Measurements from ENCODE around the gene FSCN2. TPM values are rescaled to one million over a fixed set of nuclear protein-coding genes. Genes with fewer than 3 reads are reported as not detected.

FSCN2 gene
- total RNA-seq, 2 experiments from 2014 or later, result 1.6 to 6.7 TPM

DNA sequence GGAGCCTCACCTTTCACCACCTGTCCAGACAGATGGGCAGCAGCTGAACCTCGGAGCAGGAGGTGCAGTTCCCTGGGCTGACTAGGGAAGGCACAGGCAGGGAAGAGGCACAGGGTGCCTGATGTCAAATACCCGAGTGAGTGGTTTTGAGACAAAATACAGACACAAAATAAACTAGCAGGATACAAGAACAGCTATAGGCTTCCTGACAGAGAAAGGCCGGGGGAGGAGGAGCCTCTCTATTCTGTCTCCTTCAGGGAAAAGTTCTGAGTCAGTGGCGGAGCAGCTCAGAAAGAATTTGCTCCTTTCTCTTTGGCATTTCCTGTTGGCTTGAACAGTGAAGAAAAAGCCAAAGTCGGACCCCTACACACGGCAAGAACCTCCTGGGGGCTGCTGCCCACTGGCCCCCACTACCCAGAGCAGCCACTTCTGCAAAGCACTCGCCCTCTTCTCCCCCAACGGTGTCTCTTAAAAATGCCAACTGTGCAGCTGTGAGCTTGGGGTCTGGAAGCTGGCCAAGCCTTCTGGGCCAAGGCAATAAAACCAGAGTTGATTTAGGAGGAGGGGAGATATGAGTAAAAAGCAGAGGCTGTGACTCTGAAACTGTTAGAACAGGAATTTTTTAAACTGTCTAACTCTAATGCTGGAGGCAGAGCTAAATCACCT, 38.4 kb downstream of the FSCN2 start:
- H3K9me2 ChIP-seq (ENCODE audit: insufficient read depth, low read length), result no peaks in the 10 kb centered on the region
- no peak for DNase-seq (ENCODE audit: low spot score)
- H3K36me3 ChIP-seq (ENCODE audit: insufficient read depth, low read length), result peaks cover 96% of the 10 kb centered on the region
- H2AFZ ChIP-seq (ENCODE audit: low read length), result no peak overlapping the region
- H3K4me3 ChIP-seq (ENCODE audit: low read depth, low read length, poor library complexity, severe bottlenecking), result no peak overlapping the region
- TF ChIP-seq, protein P1, sequence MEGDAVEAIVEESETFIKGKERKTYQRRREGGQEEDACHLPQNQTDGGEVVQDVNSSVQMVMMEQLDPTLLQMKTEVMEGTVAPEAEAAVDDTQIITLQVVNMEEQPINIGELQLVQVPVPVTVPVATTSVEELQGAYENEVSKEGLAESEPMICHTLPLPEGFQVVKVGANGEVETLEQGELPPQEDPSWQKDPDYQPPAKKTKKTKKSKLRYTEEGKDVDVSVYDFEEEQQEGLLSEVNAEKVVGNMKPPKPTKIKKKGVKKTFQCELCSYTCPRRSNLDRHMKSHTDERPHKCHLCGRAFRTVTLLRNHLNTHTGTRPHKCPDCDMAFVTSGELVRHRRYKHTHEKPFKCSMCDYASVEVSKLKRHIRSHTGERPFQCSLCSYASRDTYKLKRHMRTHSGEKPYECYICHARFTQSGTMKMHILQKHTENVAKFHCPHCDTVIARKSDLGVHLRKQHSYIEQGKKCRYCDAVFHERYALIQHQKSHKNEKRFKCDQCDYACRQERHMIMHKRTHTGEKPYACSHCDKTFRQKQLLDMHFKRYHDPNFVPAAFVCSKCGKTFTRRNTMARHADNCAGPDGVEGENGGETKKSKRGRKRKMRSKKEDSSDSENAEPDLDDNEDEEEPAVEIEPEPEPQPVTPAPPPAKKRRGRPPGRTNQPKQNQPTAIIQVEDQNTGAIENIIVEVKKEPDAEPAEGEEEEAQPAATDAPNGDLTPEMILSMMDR (conservative IDR thresholded peaks at IDR 0.05; ENCODE audit: low read length), result no peak
- TF ChIP-seq EZH2phosphoT487 (IDR thresholded peaks at IDR 0.05; ENCODE audit: borderline replicate concordance, low read depth, low read length), result no peak
- no peaks in the 10 kb centered on the region for H4K20me1 ChIP-seq (ENCODE audit: insufficient read depth, low read length)
- BruUV-seq (replicated peaks), result no TSS peak
- H3K9me3 ChIP-seq (ENCODE audit: low read length), result no peaks in the 10 kb centered on the region
- intact Hi-C loops (cut with micrococcal nuclease; ENCODE audit: unreplicated experiment), result no loop called here
- H3K27ac ChIP-seq (ENCODE audit: low read depth, low read length, poor library complexity, severe bottlenecking), result no peak overlapping the region
- CTCF ChIA-PET (ENCODE audit: unreplicated experiment), result no interaction called here
- no peaks in the 10 kb centered on the region for H3K79me2 ChIP-seq (ENCODE audit: insufficient read depth, low read depth, low read length)
- H3K4me1 ChIP-seq (ENCODE audit: insufficient read depth, low read length, poor library complexity, severe bottlenecking), result no peaks in the 10 kb centered on the region
- POLR2A ChIA-PET, result no interaction called here
- no peak overlapping the region for H3K4me2 ChIP-seq (ENCODE audit: low read length)

DNA sequence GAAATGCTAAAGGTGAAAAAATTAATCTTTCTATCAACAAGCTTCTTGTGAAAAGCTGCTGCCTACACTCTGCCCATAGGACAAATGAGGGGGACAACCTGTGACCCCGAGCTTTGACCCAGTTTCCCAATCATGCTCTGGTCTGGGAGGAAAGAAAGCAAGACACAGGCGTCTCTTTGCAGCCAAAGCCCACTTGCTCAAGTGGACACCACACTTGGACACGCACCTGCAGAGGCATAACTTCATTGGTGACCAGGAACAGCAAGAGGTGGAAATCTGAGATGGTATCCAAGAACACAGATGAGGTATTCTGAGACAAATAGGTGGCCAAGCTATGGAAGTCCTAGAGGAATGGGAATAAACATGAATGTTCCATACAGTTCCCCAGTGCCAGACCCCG, 39.0 kb downstream of the FSCN2 start:
- no TSS peak for BruUV-seq (replicated peaks)
- Histone ChIP-seq H3K79me2 (ENCODE audit: insufficient read depth, low read depth, low read length) (no peaks in the 10 kb centered on the region), H3K36me3 (ENCODE audit: insufficient read depth, low read length) (peaks cover 93% of the 10 kb centered on the region), H2AFZ (ENCODE audit: low read length) (no peak overlapping the region), H3K4me3 (ENCODE audit: low read depth, low read length, poor library complexity, severe bottlenecking) (no peak overlapping the region), H3K9me3 (ENCODE audit: low read length) (no peaks in the 10 kb centered on the region), H3K4me2 (ENCODE audit: low read length) (no peak overlapping the region), H3K9me2 (ENCODE audit: insufficient read depth, low read length) (no peaks in the 10 kb centered on the region), H3K4me1 (ENCODE audit: insufficient read depth, low read length, poor library complexity, severe bottlenecking) (no peaks in the 10 kb centered on the region), H4K20me1 (ENCODE audit: insufficient read depth, low read length) (no peaks in the 10 kb centered on the region), H3K27ac (ENCODE audit: low read depth, low read length, poor library complexity, severe bottlenecking) (no peak overlapping the region)
- ChIA-PET CTCF (ENCODE audit: unreplicated experiment) (no interaction called here), POLR2A (no interaction called here)
- no peak for DNase-seq (ENCODE audit: low spot score)
- intact Hi-C loops (cut with micrococcal nuclease; ENCODE audit: unreplicated experiment), result no loop called here
- TF ChIP-seq, protein P1 (conservative IDR thresholded peaks at IDR 0.05; ENCODE audit: low read length), result no peak
- no peak for TF ChIP-seq EZH2phosphoT487 (IDR thresholded peaks at IDR 0.05; ENCODE audit: borderline replicate concordance, low read depth, low read length)

DNA sequence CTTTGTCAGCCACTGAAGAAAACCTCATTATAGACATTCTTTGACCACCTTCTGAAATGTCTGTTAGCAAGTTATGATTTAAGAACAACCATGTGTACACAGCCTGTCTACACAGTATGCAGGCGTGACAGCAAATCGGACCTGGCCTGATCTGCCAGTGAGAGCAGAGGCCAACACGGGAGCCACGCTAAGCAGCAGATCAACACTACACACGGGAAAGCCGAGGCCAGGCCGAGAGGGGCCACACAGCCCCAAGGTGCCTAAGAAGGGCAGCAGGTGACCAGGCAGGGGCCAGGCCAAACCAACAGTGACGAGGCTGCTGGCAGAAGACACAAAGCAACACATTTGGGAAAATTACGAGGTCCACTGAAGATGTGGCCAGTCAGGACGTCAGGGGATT, 40.2 kb downstream of the FSCN2 start:
- H3K4me3 ChIP-seq (ENCODE audit: low read depth, low read length, poor library complexity, severe bottlenecking), result no peak overlapping the region
- no peak for DNase-seq (ENCODE audit: low spot score)
- no peaks in the 10 kb centered on the region for H3K79me2 ChIP-seq (ENCODE audit: insufficient read depth, low read depth, low read length)
- no peak overlapping the region for H2AFZ ChIP-seq (ENCODE audit: low read length)
- no peak overlapping the region for H3K4me2 ChIP-seq (ENCODE audit: low read length)
- ChIA-PET POLR2A (interaction anchor here (1.2 kb wide), 1 partner anchor 14 kb away, joined by 3 read pairs; no protein-coding TSS in a partner anchor), CTCF (ENCODE audit: unreplicated experiment) (no interaction called here)
- intact Hi-C loops (cut with micrococcal nuclease; ENCODE audit: unreplicated experiment), result no loop called here
- H3K27ac ChIP-seq (ENCODE audit: low read depth, low read length, poor library complexity, severe bottlenecking), result no peak overlapping the region
- H3K4me1 ChIP-seq (ENCODE audit: insufficient read depth, low read length, poor library complexity, severe bottlenecking), result no peaks in the 10 kb centered on the region
- no peaks in the 10 kb centered on the region for H4K20me1 ChIP-seq (ENCODE audit: insufficient read depth, low read length)
- H3K36me3 ChIP-seq (ENCODE audit: insufficient read depth, low read length), result peaks cover 89% of the 10 kb centered on the region
- no TSS peak for BruUV-seq (replicated peaks)
- no peak for TF ChIP-seq EZH2phosphoT487 (IDR thresholded peaks at IDR 0.05; ENCODE audit: borderline replicate concordance, low read depth, low read length)
- TF ChIP-seq, protein P1 (conservative IDR thresholded peaks at IDR 0.05; ENCODE audit: low read length), result no peak
- H3K9me3 ChIP-seq (ENCODE audit: low read length), result no peaks in the 10 kb centered on the region
- H3K9me2 ChIP-seq (ENCODE audit: insufficient read depth, low read length), result no peaks in the 10 kb centered on the region

Data from OCI-LY7 (cell line).